ENCODE measurements around the gene AGK.

AGK gene

DNA sequence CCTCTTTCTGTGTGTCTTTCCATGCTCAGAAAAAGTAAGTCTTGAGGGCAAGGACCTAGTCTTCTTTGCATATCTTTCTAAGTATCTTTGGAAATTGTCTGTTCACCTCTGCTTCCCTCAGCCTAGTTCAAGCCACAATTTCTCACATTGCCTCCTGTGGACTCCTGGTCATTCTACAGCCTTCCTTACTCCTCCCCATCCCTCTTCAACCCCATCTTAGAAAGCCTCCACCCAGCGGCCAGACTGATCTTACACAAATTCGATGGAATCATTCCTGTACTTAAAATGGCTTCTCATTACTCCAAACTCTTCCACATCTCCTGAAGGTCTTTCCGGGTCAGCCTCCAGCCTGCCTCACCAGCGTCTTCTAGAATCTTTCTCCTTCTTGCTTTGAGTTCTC is 24.1 kb upstream of the AGK start:
- Histone ChIP-seq H3K9me3 (ENCODE audit: control insufficient read depth, insufficient read depth, low read depth, low read length) (no peaks in the 10 kb centered on the region), H3K27me3 (ENCODE audit: control insufficient read depth, insufficient read depth, low read length) (no peaks in the 10 kb centered on the region), H3K27ac (ENCODE audit: low read depth, low read length) (no peak overlapping the region), H3K4me3 (ENCODE audit: low read depth, low read length) (no peak overlapping the region), H3K4me1 (ENCODE audit: control insufficient read depth, insufficient read depth, low read length) (peaks cover 5% of the 10 kb centered on the region; the same call in 1 of the 2 replicates), H3K9ac (ENCODE audit: low read length) (no peak overlapping the region), H3K36me3 (ENCODE audit: control insufficient read depth, insufficient read depth, low read length) (no peaks in the 10 kb centered on the region)

DNA sequence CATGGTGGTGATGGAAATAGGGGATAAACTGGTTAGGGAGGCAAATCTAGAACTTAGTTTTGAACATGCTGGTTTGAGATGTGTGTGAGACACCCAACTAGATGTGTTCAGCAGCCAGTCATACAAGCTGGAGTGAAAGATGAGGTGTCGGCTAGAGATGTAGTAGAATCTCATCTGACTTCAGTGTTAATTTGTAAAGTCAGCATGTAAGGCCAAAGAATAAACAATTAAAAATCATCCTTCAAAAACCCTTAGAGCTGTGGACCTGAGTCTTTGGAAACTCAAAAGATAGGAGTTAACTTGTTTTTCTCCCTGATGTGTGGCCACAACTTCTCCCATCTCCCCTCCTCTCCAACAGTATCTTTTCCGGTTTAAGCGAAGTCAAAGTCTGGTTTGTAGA is 22.8 kb upstream of the AGK start:
- H3K9me3 ChIP-seq (ENCODE audit: control insufficient read depth, insufficient read depth, low read depth, low read length), result no peaks in the 10 kb centered on the region
- no peak overlapping the region for H3K4me3 ChIP-seq (ENCODE audit: low read depth, low read length)
- peaks cover 5% of the 10 kb centered on the region; the same call in 1 of the 2 replicates for H3K4me1 ChIP-seq (ENCODE audit: control insufficient read depth, insufficient read depth, low read length)
- no peak overlapping the region for H3K9ac ChIP-seq (ENCODE audit: low read length)
- H3K27ac ChIP-seq (ENCODE audit: low read depth, low read length), result no peak overlapping the region
- H3K27me3 ChIP-seq (ENCODE audit: control insufficient read depth, insufficient read depth, low read length), result no peaks in the 10 kb centered on the region
- H3K36me3 ChIP-seq (ENCODE audit: control insufficient read depth, insufficient read depth, low read length), result no peaks in the 10 kb centered on the region

DNA sequence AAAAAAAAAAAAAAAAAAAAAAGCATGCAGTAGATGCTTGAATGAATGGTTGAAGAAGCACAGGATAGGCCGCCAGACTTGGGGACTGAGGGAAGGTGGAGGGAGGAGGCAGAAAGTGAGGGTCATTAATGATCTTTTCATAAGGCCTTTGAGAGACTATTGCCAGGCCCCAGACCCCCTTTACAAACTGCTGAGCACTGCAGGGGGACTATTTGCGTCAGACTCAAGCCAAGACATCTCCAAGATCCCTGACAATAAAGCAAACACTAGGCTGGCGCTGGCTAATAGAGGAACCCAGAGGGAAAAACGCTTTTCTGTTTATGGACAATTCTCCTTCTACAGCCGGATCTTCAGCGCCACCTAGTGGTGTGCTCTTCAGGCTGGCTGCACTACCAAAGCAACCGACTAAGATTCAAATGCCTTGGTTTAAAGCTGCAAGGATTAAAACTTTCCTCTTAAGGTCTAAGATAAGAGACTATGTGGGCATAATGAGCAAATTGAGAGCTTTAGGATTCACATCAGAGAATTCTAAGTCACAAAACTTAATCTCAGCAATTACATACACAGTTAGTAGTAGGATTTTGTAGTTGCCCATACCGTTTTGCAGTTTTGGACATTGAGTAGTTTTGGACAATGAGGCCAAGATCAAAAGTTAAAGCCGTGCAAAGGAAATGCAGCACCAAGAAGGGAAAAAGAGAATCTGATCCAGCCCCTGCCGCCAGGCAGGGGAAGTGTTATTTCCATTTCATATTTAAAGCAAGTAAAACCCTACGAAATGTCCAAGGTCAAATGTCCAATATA is 17.9 kb upstream of the AGK start:
- no peak overlapping the region for H3K27ac ChIP-seq (ENCODE audit: low read depth, low read length)
- H3K9me3 ChIP-seq (ENCODE audit: control insufficient read depth, insufficient read depth, low read depth, low read length), result no peaks in the 10 kb centered on the region
- H3K9ac ChIP-seq (ENCODE audit: low read length), result no peak overlapping the region
- no peak overlapping the region for H3K4me3 ChIP-seq (ENCODE audit: low read depth, low read length)
- no peaks in the 10 kb centered on the region for H3K27me3 ChIP-seq (ENCODE audit: control insufficient read depth, insufficient read depth, low read length)
- peaks cover 4% of the 10 kb centered on the region; the same call in 1 of the 2 replicates for H3K4me1 ChIP-seq (ENCODE audit: control insufficient read depth, insufficient read depth, low read length)
- H3K36me3 ChIP-seq (ENCODE audit: control insufficient read depth, insufficient read depth, low read length), result no peaks in the 10 kb centered on the region

GRCh38 chr7:141534757-141535737 is 16.2 kb upstream of the AGK start:
- no peaks in the 10 kb centered on the region for H3K9me3 ChIP-seq (ENCODE audit: control insufficient read depth, insufficient read depth, low read depth, low read length)
- H3K27me3 ChIP-seq (ENCODE audit: control insufficient read depth, insufficient read depth, low read length), result no peaks in the 10 kb centered on the region
- H3K4me3 ChIP-seq (ENCODE audit: low read depth, low read length), result no peak overlapping the region
- no peaks in the 10 kb centered on the region for H3K36me3 ChIP-seq (ENCODE audit: control insufficient read depth, insufficient read depth, low read length)
- peaks cover 4% of the 10 kb centered on the region; the same call in 1 of the 2 replicates for H3K4me1 ChIP-seq (ENCODE audit: control insufficient read depth, insufficient read depth, low read length)
- no peak overlapping the region for H3K27ac ChIP-seq (ENCODE audit: low read depth, low read length)
- no peak overlapping the region for H3K9ac ChIP-seq (ENCODE audit: low read length)

DNA sequence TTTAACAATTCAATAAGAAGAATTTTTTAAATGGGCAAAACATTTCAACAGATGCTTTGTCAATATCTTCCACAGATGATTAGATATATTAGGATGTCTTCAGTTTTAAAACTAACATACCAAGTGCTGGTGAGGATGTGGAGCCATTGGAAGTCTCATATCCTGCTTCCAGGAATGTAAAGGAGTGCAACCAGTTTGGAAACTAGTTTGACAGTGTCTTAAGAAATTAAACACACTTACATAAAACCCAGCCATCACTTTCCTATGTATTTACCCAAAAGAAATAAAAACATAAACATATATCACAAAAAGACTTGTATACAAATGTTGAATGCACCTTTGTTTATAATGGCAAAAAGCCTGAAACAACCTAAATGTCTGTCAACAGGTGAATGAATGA is 13.3 kb upstream of the AGK start:
- no peaks in the 10 kb centered on the region for H3K27me3 ChIP-seq (ENCODE audit: control insufficient read depth, insufficient read depth, low read length)
- no peak overlapping the region for H3K27ac ChIP-seq (ENCODE audit: low read depth, low read length)
- H3K9me3 ChIP-seq (ENCODE audit: control insufficient read depth, insufficient read depth, low read depth, low read length), result no peaks in the 10 kb centered on the region
- no peak overlapping the region for H3K4me3 ChIP-seq (ENCODE audit: low read depth, low read length)
- no peaks in the 10 kb centered on the region for H3K36me3 ChIP-seq (ENCODE audit: control insufficient read depth, insufficient read depth, low read length)
- H3K9ac ChIP-seq (ENCODE audit: low read length), result no peak overlapping the region
- H3K4me1 ChIP-seq (ENCODE audit: control insufficient read depth, insufficient read depth, low read length), result peaks cover 4% of the 10 kb centered on the region; the same call in 1 of the 2 replicates

DNA sequence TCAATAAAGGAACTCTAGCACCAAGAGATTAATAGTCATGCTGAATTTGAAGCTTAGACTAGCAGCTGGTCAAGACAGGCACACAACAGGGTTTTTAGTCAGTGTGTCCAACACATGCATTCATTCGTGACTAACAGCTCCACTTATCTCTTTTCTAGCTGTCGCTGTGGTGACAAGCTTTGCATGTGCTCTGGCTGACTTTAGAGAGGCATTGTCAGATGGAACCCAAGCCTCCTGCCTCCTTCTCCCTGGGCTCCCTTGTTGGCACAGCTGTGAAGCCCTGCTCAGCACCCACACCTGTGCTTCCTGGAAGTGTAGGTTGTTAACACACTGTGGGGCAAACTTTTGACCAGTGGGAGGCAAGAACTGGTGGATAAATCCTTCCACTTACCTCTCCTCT is 9.8 kb upstream of the AGK start:
- Histone ChIP-seq H3K9me3 (ENCODE audit: control insufficient read depth, insufficient read depth, low read depth, low read length) (no peaks in the 10 kb centered on the region), H3K9ac (ENCODE audit: low read length) (no peak overlapping the region)

GRCh38 chr7:141544831-141545230 is 6.4 kb upstream of the AGK start:
- H3K27me3 ChIP-seq (ENCODE audit: control insufficient read depth, insufficient read depth, low read length), result no peaks in the 10 kb centered on the region
- H3K36me3 ChIP-seq (ENCODE audit: control insufficient read depth, insufficient read depth, low read length), result no peaks in the 10 kb centered on the region
- no peaks in the 10 kb centered on the region for H3K9me3 ChIP-seq (ENCODE audit: control insufficient read depth, insufficient read depth, low read depth, low read length)
- no peak overlapping the region for H3K27ac ChIP-seq (ENCODE audit: low read depth, low read length)
- no peak overlapping the region for H3K9ac ChIP-seq (ENCODE audit: low read length)
- peaks cover 10% of the 10 kb centered on the region for H3K4me1 ChIP-seq (ENCODE audit: control insufficient read depth, insufficient read depth, low read length)
- no peak overlapping the region for H3K4me3 ChIP-seq (ENCODE audit: low read depth, low read length)

More for the DNA sequence above, 9.8 kb upstream of the AGK start:
- Histone ChIP-seq H3K4me1 (ENCODE audit: control insufficient read depth, insufficient read depth, low read length) (peaks cover 10% of the 10 kb centered on the region), H3K27ac (ENCODE audit: low read depth, low read length) (no peak overlapping the region), H3K27me3 (ENCODE audit: control insufficient read depth, insufficient read depth, low read length) (no peaks in the 10 kb centered on the region), H3K36me3 (ENCODE audit: control insufficient read depth, insufficient read depth, low read length) (no peaks in the 10 kb centered on the region), H3K4me3 (ENCODE audit: low read depth, low read length) (no peak overlapping the region)

DNA sequence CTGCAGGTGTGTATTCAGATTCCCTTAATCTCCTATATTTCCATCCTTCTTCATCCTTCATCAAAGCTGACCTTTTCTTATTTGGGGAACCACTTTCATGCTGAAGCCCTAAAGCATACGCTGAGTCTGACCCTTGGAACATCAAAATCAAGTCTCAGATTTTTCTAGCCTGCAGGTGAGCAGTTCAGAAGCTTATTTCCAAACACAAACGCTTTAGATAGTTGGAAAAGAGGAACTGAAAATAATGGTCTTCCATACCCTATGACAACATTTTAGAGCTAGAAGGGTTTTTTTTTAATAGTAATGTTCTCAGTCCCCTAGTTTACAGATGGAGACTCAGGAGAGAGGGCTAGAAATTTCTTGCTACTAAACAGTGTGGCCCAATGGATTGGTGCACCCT is 1.6 kb upstream of the AGK start:
- Histone ChIP-seq H3K9me3 (ENCODE audit: control insufficient read depth, insufficient read depth, low read depth, low read length) (no peaks in the 10 kb centered on the region), H3K27ac (ENCODE audit: low read depth, low read length) (no peak overlapping the region), H3K27me3 (ENCODE audit: control insufficient read depth, insufficient read depth, low read length) (no peaks in the 10 kb centered on the region), H3K4me1 (ENCODE audit: control insufficient read depth, insufficient read depth, low read length) (peaks cover 17% of the 10 kb centered on the region), H3K9ac (ENCODE audit: low read length) (no peak overlapping the region), H3K4me3 (ENCODE audit: low read depth, low read length) (no peak overlapping the region), H3K36me3 (ENCODE audit: control insufficient read depth, insufficient read depth, low read length) (0 out of 2 replicates have a peak, but pooled peaks cover 6% of the 10 kb centered on the region)

GRCh38 chr7:141550386-141551093 is 670 bp upstream of the AGK start:
- H3K9ac ChIP-seq (ENCODE audit: low read length), result peak overlapping the region; percentile 85
- 0 out of 2 replicates have a peak, but pooled peaks cover 6% of the 10 kb centered on the region for H3K36me3 ChIP-seq (ENCODE audit: control insufficient read depth, insufficient read depth, low read length)
- H3K4me1 ChIP-seq (ENCODE audit: control insufficient read depth, insufficient read depth, low read length), result peaks cover 12% of the 10 kb centered on the region
- H3K27me3 ChIP-seq (ENCODE audit: control insufficient read depth, insufficient read depth, low read length), result no peaks in the 10 kb centered on the region
- peak overlapping the region; percentile 76 for H3K4me3 ChIP-seq (ENCODE audit: low read depth, low read length)
- no peaks in the 10 kb centered on the region for H3K9me3 ChIP-seq (ENCODE audit: control insufficient read depth, insufficient read depth, low read depth, low read length)
- H3K27ac ChIP-seq (ENCODE audit: low read depth, low read length), result peak overlapping the region; percentile 44; the same call in 1 of the 2 replicates

DNA sequence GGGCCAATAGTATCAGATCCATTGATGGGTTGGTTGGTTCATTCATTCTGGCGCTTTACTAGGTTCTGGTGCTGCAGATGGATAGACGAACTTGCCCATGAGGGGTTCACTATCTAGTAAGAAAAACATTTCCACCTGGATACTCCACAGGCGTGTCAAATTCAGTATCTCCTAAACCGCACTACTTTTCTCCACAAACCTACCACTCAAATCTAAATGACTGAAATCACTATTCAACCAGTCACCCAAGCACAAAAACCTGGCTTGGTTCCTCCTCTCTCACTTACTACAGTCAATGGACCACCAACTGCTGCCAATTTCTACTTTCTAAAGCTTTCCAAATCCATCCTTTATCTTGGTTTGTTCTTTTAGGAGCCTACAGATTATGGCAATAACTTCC is 572 bp downstream of the AGK start:
- H3K36me3 ChIP-seq (ENCODE audit: control insufficient read depth, insufficient read depth, low read length), result peaks cover 19% of the 10 kb centered on the region
- peak overlapping the region; percentile 44; the same call in 1 of the 2 replicates for H3K27ac ChIP-seq (ENCODE audit: low read depth, low read length)

More for the DNA sequence above, 572 bp downstream of the AGK start:
- Histone ChIP-seq H3K4me1 (ENCODE audit: control insufficient read depth, insufficient read depth, low read length) (peaks cover 12% of the 10 kb centered on the region), H3K9me3 (ENCODE audit: control insufficient read depth, insufficient read depth, low read depth, low read length) (no peaks in the 10 kb centered on the region), H3K27me3 (ENCODE audit: control insufficient read depth, insufficient read depth, low read length) (no peaks in the 10 kb centered on the region), H3K9ac (ENCODE audit: low read length) (peak overlapping the region; percentile 85), H3K4me3 (ENCODE audit: low read depth, low read length) (peak overlapping the region; percentile 76)
